HG03520 (cell line): ENCODE measurements around the gene EFNB2.

Experiments
- ATAC-seq: cut with Tn5 transposase; IDR thresholded peaks from one replicate; pipeline ENCODE4 v1.9.1; 2021; ENCODE audit warnings: mild to moderate bottlenecking, moderate library complexity; ENCODE audit not compliant: unreplicated experiment

EFNB2 gene

GRCh38 chr13:106526738-106527444, 8.6 kb downstream of the EFNB2 start:
- ATAC-seq, result no peak

GRCh38 chr13:106525865-106526264, 9.6 kb downstream of the EFNB2 start:
- ATAC-seq, result no peak

DNA sequence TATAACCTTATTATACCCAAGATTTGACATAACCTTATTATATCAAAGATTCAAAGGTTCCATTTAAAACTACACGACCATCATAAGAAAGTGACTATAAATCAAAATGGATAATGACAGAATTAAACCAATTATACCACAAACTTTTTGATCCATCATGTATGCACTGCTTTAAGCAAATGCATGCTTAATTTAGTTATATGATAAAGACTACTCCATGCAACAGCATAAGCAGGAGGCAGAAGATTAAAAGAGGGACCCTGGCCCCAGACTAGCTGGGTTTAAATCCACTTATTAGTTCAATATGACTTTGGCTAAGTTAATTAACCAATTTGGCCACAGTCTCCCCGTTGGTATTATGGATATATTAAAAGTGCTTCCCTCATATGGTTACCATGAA, 11.4 kb downstream of the EFNB2 start:
- ATAC-seq, result no peak

DNA sequence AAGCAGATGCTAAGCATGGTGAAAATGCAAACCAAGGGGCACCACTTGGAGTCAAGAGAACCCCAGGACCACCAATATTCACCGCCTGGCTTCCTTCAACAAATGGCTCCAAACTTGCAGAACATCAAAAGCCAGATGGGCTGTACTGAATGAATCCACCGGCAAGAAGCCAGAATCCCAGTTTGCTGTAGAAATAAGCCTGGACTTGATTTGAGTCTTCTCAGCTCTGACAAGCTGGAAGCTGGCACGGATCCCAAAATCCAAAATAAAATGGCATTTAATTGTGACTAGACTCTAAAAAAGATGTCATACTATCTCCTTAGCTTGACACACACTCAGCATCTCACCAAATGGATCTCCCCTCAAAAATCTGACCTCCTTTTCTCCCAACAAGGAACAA, 11.9 kb downstream of the EFNB2 start:
- ATAC-seq, result no peak

GRCh38 chr13:106522898-106523525, 12.4 kb downstream of the EFNB2 start:
- ATAC-seq, result no peak

- no peak for ATAC-seq
These were observed 13.3 kb downstream of the EFNB2 start for GRCh38 chr13:106522112-106522705.

GRCh38 chr13:106521095-106521799, 14.2 kb downstream of the EFNB2 start:
- ATAC-seq, result no peak

- ATAC-seq, result no peak
These were observed 15.0 kb downstream of the EFNB2 start for GRCh38 chr13:106520251-106521054.

DNA sequence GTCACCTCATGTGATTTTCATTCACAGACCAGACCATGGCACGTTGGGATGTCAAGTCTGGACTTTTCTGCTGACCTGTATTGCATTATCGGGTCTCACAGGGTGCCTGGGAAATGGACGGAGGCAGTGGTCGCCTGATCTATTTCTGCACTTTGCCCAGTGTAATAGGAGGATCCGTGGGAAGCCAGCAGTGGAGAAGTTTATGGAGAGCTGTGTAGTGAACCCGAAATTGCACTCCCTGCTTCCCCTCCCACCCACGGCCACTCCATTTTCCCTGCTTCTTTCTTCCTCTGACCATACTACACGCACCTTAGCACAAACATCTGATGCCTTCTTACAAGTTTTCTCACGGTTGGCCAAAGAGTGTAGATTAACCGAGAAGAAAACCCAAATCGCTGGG, 16.9 kb downstream of the EFNB2 start:
- no peak for ATAC-seq

DNA sequence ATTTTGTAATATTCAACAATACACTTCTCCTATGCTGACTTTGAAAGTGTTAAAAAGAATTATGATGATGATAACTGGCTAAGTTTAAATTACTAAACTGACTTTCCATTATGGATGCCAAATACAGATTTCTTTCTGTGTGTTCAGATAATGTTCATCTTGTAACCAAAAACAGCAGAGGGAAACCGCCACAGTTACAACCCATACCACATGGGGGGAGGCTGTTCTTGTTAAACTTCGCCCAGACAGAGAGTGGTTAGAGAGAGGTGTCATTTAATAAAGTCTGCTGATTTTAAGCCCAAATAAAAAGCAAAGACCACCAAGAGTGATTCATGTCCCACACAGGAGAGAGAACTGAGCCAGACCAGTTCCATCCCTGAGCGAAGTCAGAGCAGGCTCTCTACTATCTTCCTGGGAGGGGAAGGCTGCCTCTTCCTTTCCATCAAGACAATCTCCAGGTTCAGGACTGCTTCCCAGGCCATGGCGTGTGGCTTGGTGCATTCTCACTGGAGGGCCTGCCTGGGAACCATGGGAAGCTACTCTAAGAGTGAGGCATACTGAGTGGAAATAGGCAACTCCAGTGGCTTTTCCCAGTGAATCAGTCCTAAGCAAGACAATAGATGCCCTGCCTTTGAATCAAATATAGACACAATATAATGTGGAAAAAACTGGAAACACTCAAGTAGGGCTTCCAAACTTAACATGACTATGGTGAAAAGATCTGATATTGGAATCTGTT, 18.2 kb downstream of the EFNB2 start:
- ATAC-seq, result no peak

DNA sequence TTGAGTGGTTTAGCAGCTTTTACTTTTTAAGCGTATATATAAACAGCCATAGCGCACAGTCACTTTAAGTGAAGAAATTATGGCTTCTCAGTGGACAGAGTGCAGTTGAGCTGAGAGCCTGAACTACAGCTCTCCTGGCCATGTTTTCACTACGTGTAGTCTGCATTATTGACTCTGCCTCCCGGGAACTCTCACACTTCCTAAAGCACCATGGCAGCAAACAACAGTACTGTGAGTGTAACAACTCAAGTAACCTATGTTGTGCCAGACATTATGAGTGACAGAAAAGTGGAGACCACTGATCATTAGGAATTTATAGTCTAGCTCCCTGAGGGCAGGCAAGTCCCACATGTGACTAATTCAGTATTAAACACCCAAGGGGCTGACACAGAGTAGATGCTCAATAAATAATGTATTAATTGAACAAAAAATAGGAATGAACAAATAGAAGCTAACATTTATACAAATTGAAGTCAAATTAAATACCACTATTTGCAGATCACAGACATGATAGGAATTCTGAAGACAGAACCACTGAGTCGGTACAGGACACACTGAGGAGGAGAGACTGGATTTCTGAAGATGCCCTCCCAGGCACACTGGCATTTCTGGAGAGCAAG, 19.7 kb downstream of the EFNB2 start:
- no peak for ATAC-seq

DNA sequence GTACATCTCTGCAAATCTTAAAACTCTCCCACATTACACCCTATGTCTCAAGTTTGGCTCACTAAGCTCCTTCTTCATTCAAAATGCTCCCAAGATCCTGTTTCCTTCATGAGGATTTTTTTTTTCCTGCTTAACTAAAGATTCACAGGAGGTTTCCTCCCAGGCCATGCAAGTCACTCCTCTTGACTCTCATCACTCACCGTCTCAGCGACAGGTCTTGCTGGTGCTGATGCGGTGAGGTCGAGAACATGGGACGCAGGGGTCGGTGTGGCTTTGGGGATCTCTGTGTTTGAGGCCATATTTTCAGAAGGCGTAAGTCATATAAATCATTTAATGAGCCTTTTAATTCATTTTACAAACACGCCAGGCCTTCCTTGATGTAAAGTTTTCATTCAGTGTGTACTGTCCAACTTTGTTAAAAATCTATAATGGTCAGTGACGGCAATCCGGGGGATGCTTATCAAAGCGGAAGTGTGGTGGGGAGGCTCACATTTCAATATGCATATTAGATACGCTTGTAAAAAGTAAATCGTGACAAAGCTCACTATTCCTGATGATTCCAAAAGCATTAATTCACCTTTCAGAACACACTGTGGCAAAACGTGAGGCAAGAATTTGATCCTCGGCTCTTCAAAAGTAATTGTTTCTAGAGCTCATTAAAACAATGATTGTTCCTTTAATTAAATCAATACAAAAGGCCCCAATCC, 20.4 kb downstream of the EFNB2 start:
- no peak for ATAC-seq

- no peak for ATAC-seq
These were observed 22.2 kb downstream of the EFNB2 start for GRCh38 chr13:106513025-106513983.

DNA sequence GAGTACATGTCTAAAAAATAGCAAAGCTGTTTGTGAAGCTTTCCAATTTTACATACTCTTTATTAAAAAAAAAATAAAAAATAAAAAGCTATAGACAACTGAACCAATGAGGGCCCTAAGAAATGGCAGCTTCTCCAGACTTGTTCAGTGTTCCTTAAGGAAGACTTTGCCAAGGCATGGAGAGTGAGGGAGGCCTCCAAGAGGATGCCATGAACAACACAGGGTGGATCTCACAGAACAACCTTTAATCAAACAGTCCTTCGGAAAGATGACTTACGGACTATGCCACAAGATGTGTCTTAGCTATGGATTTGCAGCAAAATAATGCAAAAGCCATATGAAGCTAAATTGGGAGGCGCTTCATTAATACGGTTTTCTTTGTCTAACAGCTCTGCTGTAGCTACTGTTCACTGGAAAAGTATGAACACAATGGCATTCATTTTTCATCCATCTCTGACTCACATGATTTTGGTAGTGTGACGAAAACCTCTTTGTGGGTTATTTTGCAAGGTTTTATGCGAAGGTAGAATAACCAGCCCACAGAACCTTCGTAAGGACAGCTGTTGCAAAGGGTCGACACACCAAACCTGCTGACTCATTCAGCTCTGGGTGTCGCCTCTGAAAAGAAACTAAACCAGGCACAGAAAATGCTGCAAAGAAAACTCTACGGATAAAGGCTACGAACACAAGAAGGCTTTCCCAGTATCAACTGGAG, 27.7 kb downstream of the EFNB2 start:
- peak; percentile 74 for ATAC-seq

GRCh38 chr13:106506286-106506685, 29.2 kb downstream of the EFNB2 start:
- no peak for ATAC-seq

GRCh38 chr13:106505732-106506131, 29.7 kb downstream of the EFNB2 start:
- no peak for ATAC-seq

- no peak for ATAC-seq
These were observed 30.2 kb downstream of the EFNB2 start for GRCh38 chr13:106505295-106505694.
